Measurements from ENCODE around the gene ADCY5. TPM values are rescaled to one million over a fixed set of nuclear protein-coding genes. Genes with fewer than 3 reads are reported as not detected.

ADCY5 gene
- total and polyA plus RNA-seq, 2 experiments from 2014 or later: 3.1 to 4.7 TPM

DNA sequence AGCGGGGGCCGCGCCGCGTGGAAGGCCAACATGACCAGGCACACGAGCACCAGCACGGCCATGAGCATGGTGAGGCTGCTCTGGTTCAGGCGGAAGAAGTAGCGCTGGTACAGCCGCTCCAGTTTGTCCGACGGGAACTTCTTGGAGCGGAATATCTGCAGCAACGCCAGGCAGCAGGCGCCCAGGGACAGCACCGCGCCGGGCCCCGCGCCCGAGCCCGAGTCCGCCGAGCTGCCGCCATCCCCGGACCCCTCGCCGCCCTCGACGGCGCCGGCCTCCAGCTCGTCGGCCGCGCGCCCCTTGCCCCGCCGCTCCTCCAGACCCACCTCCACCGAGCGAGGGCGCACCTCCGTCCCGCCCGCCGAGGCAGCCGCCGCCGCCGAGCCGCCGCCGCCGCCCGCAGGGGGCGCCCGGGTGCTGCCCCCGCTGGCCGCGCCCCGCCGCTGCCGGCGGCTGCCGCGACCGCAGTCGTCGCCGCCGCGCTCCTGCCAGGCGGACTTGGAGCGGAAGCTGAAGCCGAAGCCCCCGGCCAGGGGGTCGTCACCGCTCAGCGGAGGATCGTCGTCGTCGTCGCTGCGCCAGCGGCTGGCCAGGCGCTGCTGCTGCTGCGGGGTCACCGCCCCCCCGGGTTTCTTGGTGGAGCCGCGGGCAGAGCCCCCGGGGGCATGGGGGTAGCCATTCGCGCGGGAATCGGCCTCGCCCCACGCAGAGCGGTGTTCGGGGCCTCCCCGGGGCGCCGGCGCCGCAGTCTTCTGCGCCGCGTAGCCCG lies 957 bp downstream of the ADCY5 start:
- no peaks in the 10 kb centered on the region for H3K36me3 ChIP-seq (replicated peaks; ENCODE audit: insufficient read depth, low read depth)
- H2AFZ ChIP-seq: peak overlapping the region; percentile 93
- peak overlapping the region; percentile 99 for H3K4me2 ChIP-seq
- no peaks in the 10 kb centered on the region for H3K9me2 ChIP-seq (replicated peaks; ENCODE audit: insufficient read depth)
- peaks cover 11% of the 10 kb centered on the region for H3K4me1 ChIP-seq (ENCODE audit: insufficient read depth)
- peak overlapping the region; percentile 70 for H3K4me3 ChIP-seq
- no peak overlapping the region for H3K27ac ChIP-seq
- WGBS (ENCODE audit: low lambda C conversion rate, missing lambda C conversion rate): 20% methylated on average over 68 of the region's 110 CpGs
- peak; percentile 74 for DNase-seq (ENCODE audit: low spot score)
- H4K20me1 ChIP-seq (ENCODE audit: insufficient read depth, poor library complexity, severe bottlenecking): no peaks in the 10 kb centered on the region
- peaks cover 44% of the 10 kb centered on the region for H3K27me3 ChIP-seq
- H3K79me2 ChIP-seq: no peaks in the 10 kb centered on the region
- TF ChIP-seq EZH2 (IDR thresholded peaks at IDR 0.05; ENCODE audit: borderline replicate concordance) (no peak), EZH2phosphoT487 (IDR thresholded peaks at IDR 0.05; ENCODE audit: low read depth, severe bottlenecking, unreplicated experiment) (no peak)
- TF ChIP-seq, protein P1, sequence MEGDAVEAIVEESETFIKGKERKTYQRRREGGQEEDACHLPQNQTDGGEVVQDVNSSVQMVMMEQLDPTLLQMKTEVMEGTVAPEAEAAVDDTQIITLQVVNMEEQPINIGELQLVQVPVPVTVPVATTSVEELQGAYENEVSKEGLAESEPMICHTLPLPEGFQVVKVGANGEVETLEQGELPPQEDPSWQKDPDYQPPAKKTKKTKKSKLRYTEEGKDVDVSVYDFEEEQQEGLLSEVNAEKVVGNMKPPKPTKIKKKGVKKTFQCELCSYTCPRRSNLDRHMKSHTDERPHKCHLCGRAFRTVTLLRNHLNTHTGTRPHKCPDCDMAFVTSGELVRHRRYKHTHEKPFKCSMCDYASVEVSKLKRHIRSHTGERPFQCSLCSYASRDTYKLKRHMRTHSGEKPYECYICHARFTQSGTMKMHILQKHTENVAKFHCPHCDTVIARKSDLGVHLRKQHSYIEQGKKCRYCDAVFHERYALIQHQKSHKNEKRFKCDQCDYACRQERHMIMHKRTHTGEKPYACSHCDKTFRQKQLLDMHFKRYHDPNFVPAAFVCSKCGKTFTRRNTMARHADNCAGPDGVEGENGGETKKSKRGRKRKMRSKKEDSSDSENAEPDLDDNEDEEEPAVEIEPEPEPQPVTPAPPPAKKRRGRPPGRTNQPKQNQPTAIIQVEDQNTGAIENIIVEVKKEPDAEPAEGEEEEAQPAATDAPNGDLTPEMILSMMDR (IDR thresholded peaks at IDR 0.05; ENCODE audit: poor library complexity): peak; percentile 16
- H3K9me3 ChIP-seq (ENCODE audit: low read depth): no peaks in the 10 kb centered on the region

DNA sequence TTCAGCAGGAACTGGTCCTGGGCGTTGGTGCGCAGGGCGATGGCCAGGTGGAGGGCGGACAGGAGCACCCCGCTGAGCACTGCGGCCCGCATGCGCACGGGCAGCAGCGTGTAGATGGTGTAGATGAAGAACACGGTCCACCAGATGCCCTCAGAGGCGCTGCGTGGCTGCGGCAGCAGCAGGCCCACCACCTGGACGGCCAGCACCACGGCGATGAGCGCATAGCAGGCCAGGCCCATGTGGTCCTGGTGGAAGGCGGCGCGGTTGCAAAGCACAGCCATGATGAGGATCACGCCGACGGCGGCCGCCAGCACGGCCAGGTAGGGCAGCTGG lies 1.5 kb downstream of the ADCY5 start:
- Histone ChIP-seq H3K4me2 (peak overlapping the region; percentile 60), H3K79me2 (no peaks in the 10 kb centered on the region), H3K4me1 (ENCODE audit: insufficient read depth) (peaks cover 11% of the 10 kb centered on the region), H4K20me1 (ENCODE audit: insufficient read depth, poor library complexity, severe bottlenecking) (no peaks in the 10 kb centered on the region), H3K36me3 (replicated peaks; ENCODE audit: insufficient read depth, low read depth) (no peaks in the 10 kb centered on the region), H3K9me2 (replicated peaks; ENCODE audit: insufficient read depth) (no peaks in the 10 kb centered on the region), H2AFZ (no peak overlapping the region), H3K4me3 (no peak overlapping the region), H3K27me3 (peaks cover 44% of the 10 kb centered on the region), H3K9me3 (ENCODE audit: low read depth) (no peaks in the 10 kb centered on the region), H3K27ac (no peak overlapping the region)
- 99% methylated on average over 27 of the region's 27 CpGs for WGBS (ENCODE audit: low lambda C conversion rate, missing lambda C conversion rate)
- no peak for TF ChIP-seq EZH2phosphoT487 (IDR thresholded peaks at IDR 0.05; ENCODE audit: low read depth, severe bottlenecking, unreplicated experiment)
- no peak for TF ChIP-seq EZH2 (IDR thresholded peaks at IDR 0.05; ENCODE audit: borderline replicate concordance)
- TF ChIP-seq, protein P1 (IDR thresholded peaks at IDR 0.05; ENCODE audit: poor library complexity): no peak
- no peak for DNase-seq (ENCODE audit: low spot score)

DNA sequence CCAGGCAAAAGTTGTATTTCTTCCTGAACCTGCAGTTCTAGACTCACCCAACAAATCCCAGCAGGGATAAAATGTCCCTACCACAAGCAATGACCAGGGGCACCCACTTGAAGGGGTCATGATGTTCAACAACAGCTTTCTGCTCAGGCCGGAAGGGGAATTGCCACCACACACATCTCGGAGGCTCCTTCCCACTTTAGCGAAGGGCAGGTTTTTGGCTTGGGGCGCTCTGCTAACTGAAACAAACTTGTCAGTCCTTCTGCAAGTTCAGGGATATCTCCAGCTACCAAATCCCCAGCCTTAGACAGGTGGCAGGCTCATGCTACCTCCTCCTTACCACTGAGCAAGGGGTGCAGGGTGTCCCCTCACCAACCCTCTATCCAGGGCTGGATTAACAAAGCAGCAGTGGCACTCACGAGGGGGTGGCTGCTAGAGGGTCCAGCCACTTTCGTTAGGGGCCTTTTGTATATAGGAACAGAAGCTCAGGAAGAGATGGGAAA lies 2.2 kb downstream of the ADCY5 start:
- no peak for DNase-seq (ENCODE audit: low spot score)
- TF ChIP-seq, protein P1 (IDR thresholded peaks at IDR 0.05; ENCODE audit: poor library complexity): no peak
- TF ChIP-seq EZH2 (IDR thresholded peaks at IDR 0.05; ENCODE audit: borderline replicate concordance): no peak
- no peak for TF ChIP-seq EZH2phosphoT487 (IDR thresholded peaks at IDR 0.05; ENCODE audit: low read depth, severe bottlenecking, unreplicated experiment)
- Histone ChIP-seq H3K4me3 (no peak overlapping the region), H3K9me3 (ENCODE audit: low read depth) (no peaks in the 10 kb centered on the region), H2AFZ (no peak overlapping the region), H3K4me2 (peak overlapping the region; percentile 60), H3K27ac (no peak overlapping the region), H3K36me3 (replicated peaks; ENCODE audit: insufficient read depth, low read depth) (no peaks in the 10 kb centered on the region), H3K4me1 (ENCODE audit: insufficient read depth) (peaks cover 11% of the 10 kb centered on the region), H3K9me2 (replicated peaks; ENCODE audit: insufficient read depth) (no peaks in the 10 kb centered on the region), H4K20me1 (ENCODE audit: insufficient read depth, poor library complexity, severe bottlenecking) (no peaks in the 10 kb centered on the region), H3K27me3 (peaks cover 44% of the 10 kb centered on the region), H3K79me2 (no peaks in the 10 kb centered on the region)
- WGBS (ENCODE audit: low lambda C conversion rate, missing lambda C conversion rate): 91% methylated on average over 6 of the region's 6 CpGs
